OCI-LY1 (cell line): ENCODE measurements around the gene LYPLA2.
"Not testable (repeated sequence)": the region's sequence is repeated elsewhere in the genome, so short reads cannot be mapped to it uniquely, and the experiment has no call there.

Experiments
- CTCF ChIP-seq: fragments of 200-600 bp; sonication (generic), shearing (Covaris generic); IDR thresholded peaks from 2 replicates; pipeline ENCODE4 v1.5.1; 2017; ENCODE audit warnings: mild to moderate bottlenecking, antibody characterized with exemption, low read length, moderate library complexity, mixed read lengths
- EZH2 ChIP-seq: fragments of 200-600 bp; sonication (generic), shearing (Covaris generic); IDR thresholded peaks from 2 replicates; pipeline ENCODE4 v1.8.0; 2017; ENCODE audit warnings: borderline replicate concordance, mixed run types, mild to moderate bottlenecking, antibody characterized with exemption, low read length, moderate library complexity, mixed read lengths

- not testable (repeated sequence) for TF ChIP-seq CTCF, EZH2
These were observed 11.9 kb downstream of the LYPLA2 start for GRCh38 chr1:23802809-23803342.
